GM23338 (cell line): Measurements from ENCODE around the gene GLTP. TPM values are rescaled to one million over a fixed set of nuclear protein-coding genes. Genes with fewer than 3 reads are reported as not detected.

ENCODE experiments used
- ATAC-seq: fragments of 200-7000 bp; cut with Tn5 transposase; 3 replicates; pipeline ENCODE4 v1.9.1; 2020
- DNase-seq: peaks from one replicate; pipeline ENCODE4 v3.0.0-alpha.2; 2015; ENCODE audit warnings: low spot score
- H2AFZ ChIP-seq: fragments of 200-600 bp; sonication (generic); 2 replicates; pipeline ENCODE4 v1.8.0; 2016; ENCODE audit warnings: antibody characterized with exemption, mild to moderate bottlenecking, moderate library complexity
- H3F3A ChIP-seq: fragments of 200-600 bp; sonication (generic); replicated peaks from 2 replicates; pipeline ENCODE4 v1.8.0; 2017; ENCODE audit warnings: antibody characterized with exemption, mixed run types, low read depth
- H3K27ac ChIP-seq: fragments of 200-600 bp; sonication (generic); 2 replicates; pipeline ENCODE4 v1.6.1; 2016; ENCODE audit warnings: low read depth
- H3K27me3 ChIP-seq: fragments of 200-600 bp; sonication (generic); 2 replicates; pipeline ENCODE4 v1.8.0; 2016; ENCODE audit warnings: mild to moderate bottlenecking, mixed run types, moderate library complexity; ENCODE audit not compliant: insufficient read depth
- H3K36me3 ChIP-seq: fragments of 200-600 bp; sonication (generic); 2 replicates; pipeline ENCODE4 v1.8.0; 2016; ENCODE audit warnings: mild to moderate bottlenecking; ENCODE audit not compliant: insufficient read depth
- H3K4me1 ChIP-seq: fragments of 200-600 bp; sonication (generic); 2 replicates; pipeline ENCODE4 v1.8.0; 2016; ENCODE audit warnings: mild to moderate bottlenecking, moderate library complexity; ENCODE audit not compliant: insufficient read depth
- H3K4me2 ChIP-seq: fragments of 200-600 bp; sonication (generic); 2 replicates; pipeline ENCODE4 v1.7.1; 2017; ENCODE audit warnings: mixed run types
- H3K4me3 ChIP-seq: fragments of 200-600 bp; sonication (generic); 2 replicates; pipeline ENCODE4 v1.6.1; 2016; ENCODE audit warnings: mixed run types
- H3K79me2 ChIP-seq: fragments of 200-600 bp; sonication (generic); replicated peaks from 2 replicates; pipeline ENCODE4 v1.8.0; 2017; ENCODE audit warnings: mild to moderate bottlenecking; ENCODE audit not compliant: insufficient read depth
- H3K9me2 ChIP-seq: fragments of 200-600 bp; sonication (generic); 2 replicates; pipeline ENCODE4 v1.8.0; 2017; ENCODE audit not compliant: insufficient read depth
- H4K20me1 ChIP-seq: fragments of 200-600 bp; sonication (generic); replicated peaks from 2 replicates; pipeline ENCODE4 v1.8.0; 2017; ENCODE audit warnings: mild to moderate bottlenecking; ENCODE audit not compliant: insufficient read depth
- H3K27ac Mint-ChIP-seq: 2 replicates; pipeline ENCODE4 v1.8.0; 2020; ENCODE audit warnings: inconsistent platforms, mild to moderate bottlenecking, moderate library complexity, mixed read lengths
- H3K27me3 Mint-ChIP-seq: 3 replicates; pipeline ENCODE4 v1.8.0; 2022; ENCODE audit warnings: low read depth, mild to moderate bottlenecking, moderate library complexity, mixed read lengths, inconsistent platforms; ENCODE audit not compliant: insufficient read depth, poor library complexity
- H3K36me3 Mint-ChIP-seq: 3 replicates; pipeline ENCODE4 v1.8.0; 2021; ENCODE audit warnings: low read depth, mild to moderate bottlenecking, inconsistent platforms, moderate library complexity, mixed read lengths
- H3K4me1 Mint-ChIP-seq: 3 replicates; pipeline ENCODE4 v1.8.0; 2020; ENCODE audit warnings: mild to moderate bottlenecking, inconsistent platforms, mixed read lengths
- H3K4me3 Mint-ChIP-seq: 3 replicates; pipeline ENCODE4 v1.8.0; 2021; ENCODE audit warnings: moderate library complexity, mild to moderate bottlenecking, inconsistent platforms, mixed read lengths
- H3K9me3 Mint-ChIP-seq: 3 replicates; pipeline ENCODE4 v1.8.0; 2020; ENCODE audit warnings: moderate library complexity, mild to moderate bottlenecking, inconsistent platforms, mixed read lengths
- CREB1 ChIP-seq: fragments of 250-450 bp; sonication (Bioruptor Pico); IDR thresholded peaks from 2 replicates; pipeline ENCODE4 v1.5.0; 2020; ENCODE audit warnings: low read depth, mild to moderate bottlenecking, moderate library complexity
- EZH2 ChIP-seq: fragments of 200-600 bp; sonication (generic); IDR thresholded peaks from one replicate; pipeline ENCODE4 v1.8.0; 2017; ENCODE audit warnings: antibody characterized with exemption, mild to moderate bottlenecking, low read depth; ENCODE audit not compliant: unreplicated experiment
- EZH2phosphoT487 ChIP-seq: fragments of 200-600 bp; sonication (generic); IDR thresholded peaks from one replicate; pipeline ENCODE4 v1.8.1; 2018; ENCODE audit warnings: antibody characterized with exemption; ENCODE audit not compliant: unreplicated experiment
- JUNB ChIP-seq: IDR thresholded peaks from one replicate; pipeline ENCODE4 v1.6.1; 2016; ENCODE audit warnings: antibody characterized with exemption; ENCODE audit not compliant: unreplicated experiment
- ZNF114 ChIP-seq: fragments of 250-450 bp; sonication (Bioruptor Pico); IDR thresholded peaks from 2 replicates; pipeline ENCODE4 v1.5.0; 2020; ENCODE audit warnings: mild to moderate bottlenecking, moderate library complexity
- ZNF462 ChIP-seq: fragments of 250-450 bp; sonication (Bioruptor Pico); IDR thresholded peaks from 2 replicates; pipeline ENCODE4 v1.5.0; 2020; ENCODE audit warnings: mild to moderate bottlenecking, moderate library complexity
- polyA plus RNA-seq: library from polyadenylated mRNA; unstranded; fragments of >200 nt; fragmentation: Nextera tagmentation; extraction: Ambion mirVana; gene quantifications from 2 replicates; pipeline ENCODE4 v1.2.1, GENCODE V29; 2016
- total RNA-seq: library from RNA; depleted of rRNA; stranded (reverse); fragments of >200 nt; shearing (Covaris generic); gene quantifications from 2 replicates; pipeline ENCODE4 v1.2.3, GENCODE V29; 2014
- TF ChIP-seq, protein P1 (sequence below), 2 experiments: fragments of 200-600 bp in 1 of 2; sonication (generic) in 1 of 2; conservative IDR thresholded peaks; 2 replicates each; pipeline versions ENCODE4 v1.5.1 to v1.6.1; 2016 to 2017; ENCODE audit warnings: antibody characterized with exemption in 2 of 2, low read depth in 2 of 2, mild to moderate bottlenecking in 2 of 2, moderate library complexity in 1 of 2

The GLTP gene
- total and polyA plus RNA-seq, 2 experiments from 2014 or later = 26.5 to 30.2 TPM

DNA sequence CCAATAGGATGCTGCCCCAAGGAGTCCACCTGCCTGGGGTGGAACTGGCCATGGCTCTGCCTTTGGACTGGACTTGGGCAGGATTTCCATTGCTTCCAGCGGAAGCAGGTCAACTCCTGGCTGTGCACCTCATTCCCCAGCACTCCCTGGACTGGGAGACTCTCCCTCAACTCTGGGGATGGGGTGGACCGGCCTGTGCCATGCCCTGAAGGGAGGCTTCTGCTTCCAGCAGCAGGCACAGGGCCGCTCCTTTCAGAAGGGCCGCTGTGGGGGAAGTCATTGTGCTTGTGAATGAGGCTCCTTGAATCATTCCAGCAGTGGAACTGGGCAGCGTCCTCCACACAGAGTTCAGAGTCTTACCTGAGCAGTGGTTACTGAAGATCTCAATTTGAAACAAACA, 42.7 kb upstream of the GLTP start:
- no peaks in the 10 kb centered on the region for H3K79me2 ChIP-seq
- peaks cover 8% of the 10 kb centered on the region for H3K4me1 Mint-ChIP-seq
- H3K27ac Mint-ChIP-seq = no peak overlapping the region
- H3K27ac ChIP-seq = no peak overlapping the region
- ATAC-seq (no peak), DNase-seq (no peak)
- peaks cover 38% of the 10 kb centered on the region for H3K36me3 Mint-ChIP-seq
- H3K4me1 ChIP-seq = no peaks in the 10 kb centered on the region
- H3K9me2 ChIP-seq = no peaks in the 10 kb centered on the region
- H3K4me2 ChIP-seq = no peak overlapping the region
- no peaks in the 10 kb centered on the region for H4K20me1 ChIP-seq
- H3K36me3 ChIP-seq = no peaks in the 10 kb centered on the region
- TF ChIP-seq CREB1 (CRISPR knock-in tag) = no peak
- TF ChIP-seq JUNB = no peak
- H3K27me3 ChIP-seq = no peaks in the 10 kb centered on the region
- H3F3A ChIP-seq = no peaks in the 10 kb centered on the region
- no peak overlapping the region for H3K4me3 Mint-ChIP-seq
- no peak overlapping the region for H3K4me3 ChIP-seq
- no peak overlapping the region for H2AFZ ChIP-seq
- H3K27me3 Mint-ChIP-seq = peaks cover 13% of the 10 kb centered on the region
- peaks cover 11% of the 10 kb centered on the region; the same call in 2 of the 3 replicates for H3K9me3 Mint-ChIP-seq

- no peaks in the 10 kb centered on the region for H3K9me2 ChIP-seq
- TF ChIP-seq CREB1 (CRISPR knock-in tag) = no peak
- no peak for TF ChIP-seq JUNB
- no peak for TF ChIP-seq EZH2phosphoT487
- no peak for TF ChIP-seq EZH2
- TF ChIP-seq, protein P1, sequence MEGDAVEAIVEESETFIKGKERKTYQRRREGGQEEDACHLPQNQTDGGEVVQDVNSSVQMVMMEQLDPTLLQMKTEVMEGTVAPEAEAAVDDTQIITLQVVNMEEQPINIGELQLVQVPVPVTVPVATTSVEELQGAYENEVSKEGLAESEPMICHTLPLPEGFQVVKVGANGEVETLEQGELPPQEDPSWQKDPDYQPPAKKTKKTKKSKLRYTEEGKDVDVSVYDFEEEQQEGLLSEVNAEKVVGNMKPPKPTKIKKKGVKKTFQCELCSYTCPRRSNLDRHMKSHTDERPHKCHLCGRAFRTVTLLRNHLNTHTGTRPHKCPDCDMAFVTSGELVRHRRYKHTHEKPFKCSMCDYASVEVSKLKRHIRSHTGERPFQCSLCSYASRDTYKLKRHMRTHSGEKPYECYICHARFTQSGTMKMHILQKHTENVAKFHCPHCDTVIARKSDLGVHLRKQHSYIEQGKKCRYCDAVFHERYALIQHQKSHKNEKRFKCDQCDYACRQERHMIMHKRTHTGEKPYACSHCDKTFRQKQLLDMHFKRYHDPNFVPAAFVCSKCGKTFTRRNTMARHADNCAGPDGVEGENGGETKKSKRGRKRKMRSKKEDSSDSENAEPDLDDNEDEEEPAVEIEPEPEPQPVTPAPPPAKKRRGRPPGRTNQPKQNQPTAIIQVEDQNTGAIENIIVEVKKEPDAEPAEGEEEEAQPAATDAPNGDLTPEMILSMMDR (conservative IDR thresholded peaks at IDR 0.05; ENCODE audit: low read depth in 2 of 2) = no peak
These were observed 41.6 kb upstream of the GLTP start for GRCh38 chr12:109921982-109922381.

GRCh38 chr12:109920261-109920780, 40.0 kb upstream of the GLTP start:
- peaks cover 7% of the 10 kb centered on the region for H3K27me3 Mint-ChIP-seq
- no peaks in the 10 kb centered on the region for H3K9me2 ChIP-seq
- no peak overlapping the region for H3K27ac ChIP-seq
- H3K4me1 ChIP-seq = no peaks in the 10 kb centered on the region
- H3K36me3 Mint-ChIP-seq = peaks cover 49% of the 10 kb centered on the region
- 0 out of 2 replicates have a peak, but pooled peaks cover 3% of the 10 kb centered on the region for H3F3A ChIP-seq
- H3K4me2 ChIP-seq = no peak overlapping the region
- no peak overlapping the region for H3K4me3 Mint-ChIP-seq
- H3K4me3 ChIP-seq = no peak overlapping the region
- peaks cover 7% of the 10 kb centered on the region; the same call in 2 of the 3 replicates for H3K9me3 Mint-ChIP-seq
- H4K20me1 ChIP-seq = no peaks in the 10 kb centered on the region
- H3K27me3 ChIP-seq = no peaks in the 10 kb centered on the region
- no peak overlapping the region for H2AFZ ChIP-seq
- H3K36me3 ChIP-seq = no peaks in the 10 kb centered on the region
- H3K79me2 ChIP-seq = no peaks in the 10 kb centered on the region
- peak; percentile 36 for DNase-seq
- no peak overlapping the region for H3K27ac Mint-ChIP-seq
- ATAC-seq = peak; percentile 31; the same call in 2 of the 3 replicates
- H3K4me1 Mint-ChIP-seq = peaks cover 10% of the 10 kb centered on the region
- TF ChIP-seq ZNF114 (no peak), ZNF462 (no peak), JUNB (no peak)

More at GRCh38 chr12:109921982-109922381, 41.6 kb upstream of the GLTP start:
- H3F3A ChIP-seq = 0 out of 2 replicates have a peak, but pooled peaks cover 3% of the 10 kb centered on the region
- H3K4me1 Mint-ChIP-seq = peaks cover 8% of the 10 kb centered on the region
- DNase-seq (no peak), ATAC-seq (no peak)
- no peak overlapping the region for H3K27ac ChIP-seq
- no peak overlapping the region for H3K4me3 Mint-ChIP-seq
- H3K27me3 Mint-ChIP-seq = peaks cover 13% of the 10 kb centered on the region
- H4K20me1 ChIP-seq = no peaks in the 10 kb centered on the region
- no peaks in the 10 kb centered on the region for H3K4me1 ChIP-seq
- peaks cover 7% of the 10 kb centered on the region; the same call in 2 of the 3 replicates for H3K9me3 Mint-ChIP-seq
- H2AFZ ChIP-seq = no peak overlapping the region
- H3K4me2 ChIP-seq = no peak overlapping the region
- H3K27ac Mint-ChIP-seq = no peak overlapping the region
- H3K36me3 ChIP-seq = no peaks in the 10 kb centered on the region
- no peak overlapping the region for H3K4me3 ChIP-seq
- H3K27me3 ChIP-seq = no peaks in the 10 kb centered on the region
- no peaks in the 10 kb centered on the region for H3K79me2 ChIP-seq
- H3K36me3 Mint-ChIP-seq = peaks cover 39% of the 10 kb centered on the region
